HPDE6-E6E7 (cell line): ENCODE measurements around the gene ANAPC2.

Experiments used
- DNase-seq: peaks from one replicate; pipeline ENCODE4 v3.0.0; 2011; ENCODE audit warnings: missing footprints; ENCODE audit errors: extremely low spot score

The ANAPC2 gene

DNA sequence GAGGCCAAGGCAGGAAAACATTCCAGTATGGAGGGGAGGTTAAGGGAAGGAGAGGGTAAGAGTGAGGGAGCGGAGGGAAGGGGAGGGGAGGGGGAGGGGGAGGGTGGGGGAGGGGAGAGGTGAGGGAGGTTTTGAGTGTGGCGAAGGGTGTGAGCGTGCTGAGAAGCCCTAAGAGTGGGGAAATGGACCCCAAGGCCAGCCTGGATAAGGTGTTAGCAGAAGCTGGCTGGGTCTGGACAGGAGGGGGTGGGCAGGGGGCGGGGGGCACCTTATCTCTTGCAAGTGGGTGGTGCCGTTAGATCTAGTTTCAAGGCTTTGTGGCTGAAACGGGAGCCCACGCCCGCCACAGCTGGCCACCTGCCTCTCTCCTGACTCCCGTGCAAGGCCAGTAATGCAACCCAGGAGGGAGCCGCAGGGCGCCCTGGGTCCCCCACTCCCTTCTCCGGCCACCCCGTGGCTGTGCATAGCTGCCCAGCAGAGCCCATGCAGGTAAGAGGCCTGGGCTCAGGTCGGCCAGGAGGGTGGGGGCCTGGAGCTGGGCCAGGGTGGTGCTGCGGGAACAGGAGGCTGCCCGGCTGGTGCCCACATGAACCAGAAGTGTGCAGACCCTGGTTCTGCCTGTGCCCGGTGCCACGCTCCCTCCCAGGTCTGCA, 39.6 kb upstream of the ANAPC2 start:
- DNase-seq: no peak

GRCh38 chr9:137227054-137227852, 38.9 kb upstream of the ANAPC2 start, which contains the start of gene RNF224:
TSS of gene RNF224 (plus strand) at chr9:137227502. CDS start at chr9:137228336, 834 bp downstream.
- peak; percentile 87 for DNase-seq

DNA sequence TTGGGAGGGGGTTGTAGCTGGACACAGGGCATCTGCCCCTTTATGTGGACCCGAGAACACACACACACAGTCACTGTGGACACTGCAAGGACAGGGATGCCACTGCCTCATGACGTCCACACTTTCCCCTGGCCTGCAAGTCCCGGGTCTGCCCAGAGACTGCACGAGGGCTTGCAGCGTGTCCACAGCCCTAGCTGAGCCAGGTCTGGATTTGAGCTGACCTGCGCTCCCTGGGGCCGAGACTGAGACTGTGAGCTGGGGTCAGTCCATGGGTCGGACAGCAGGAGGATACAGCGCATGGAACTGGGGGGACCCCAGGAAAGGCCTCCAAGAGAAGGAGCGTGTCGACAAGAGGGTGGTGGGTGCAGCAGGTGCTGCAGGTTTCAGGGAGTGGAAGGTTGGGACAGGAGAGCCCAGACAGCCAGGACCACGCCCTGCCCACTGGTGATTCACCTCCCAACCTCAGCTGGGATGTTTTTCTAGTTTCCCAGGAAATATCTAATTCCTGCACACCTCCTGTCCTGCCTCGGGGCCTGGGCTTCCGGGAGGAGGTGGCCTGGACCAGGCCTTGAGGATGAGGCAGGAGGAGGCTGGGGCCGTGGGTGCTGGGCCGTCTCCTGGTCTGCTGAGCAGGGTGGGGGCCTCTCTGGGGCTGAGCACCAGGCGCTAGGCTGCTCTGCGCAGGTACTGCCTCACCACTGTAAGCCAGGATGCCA, 38.1 kb upstream of the ANAPC2 start:
- DNase-seq: peak; percentile 72

- no peak for DNase-seq
These were observed 37.5 kb upstream of the ANAPC2 start for GRCh38 chr9:137225699-137226331.

DNA sequence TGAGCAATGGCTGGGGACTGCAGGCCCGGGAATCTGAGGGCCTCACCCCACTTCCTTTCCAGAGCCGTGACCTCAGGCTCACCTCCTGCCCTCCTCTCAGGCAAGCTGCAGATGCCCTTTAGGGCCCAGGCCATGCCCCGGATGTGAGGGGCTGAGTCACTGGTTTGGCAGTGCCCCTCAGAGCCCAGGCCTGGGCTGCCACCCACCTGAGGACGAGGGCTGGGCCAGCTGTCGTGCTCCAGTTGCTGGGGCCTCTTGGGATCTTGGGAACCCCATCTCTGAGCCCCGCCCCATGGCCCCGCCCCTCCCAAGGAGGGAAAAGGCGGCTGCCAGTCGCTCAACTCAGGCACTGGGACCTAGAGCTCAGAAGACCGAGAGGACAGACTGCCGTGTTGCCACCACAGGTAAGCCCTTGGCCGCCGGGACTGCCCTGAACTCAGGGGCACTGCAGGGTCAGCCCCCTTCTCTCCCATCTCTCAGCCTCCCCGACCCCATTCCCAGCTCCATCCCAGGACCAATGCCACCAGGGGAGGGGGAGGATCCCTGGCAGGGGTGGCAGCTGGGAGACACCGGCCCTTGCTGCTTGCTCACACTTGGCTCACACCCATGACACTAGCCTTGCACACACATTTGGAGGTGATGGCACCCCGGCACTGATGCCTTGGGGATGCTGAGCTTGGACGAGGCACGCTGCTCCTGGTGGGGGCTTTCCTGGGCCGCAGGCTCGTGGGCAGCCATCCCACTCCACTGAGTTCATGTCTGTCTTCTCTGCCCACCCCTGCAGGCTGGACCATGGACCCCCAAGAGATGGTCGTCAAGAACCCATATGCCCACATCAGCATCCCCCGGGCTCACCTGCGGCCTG, 36.7 kb upstream of the ANAPC2 start, which contains the start of gene CYSRT1:
Gene CYSRT1 (plus strand): TSS at position 345 of the 865 bp plus-strand sequence. CDS start 448 bp downstream, at position 793.
- DNase-seq: peak; percentile 31

- peak; percentile 86 for DNase-seq
These were observed 35.0 kb upstream of the ANAPC2 start for GRCh38 chr9:137223078-137223970.

DNA sequence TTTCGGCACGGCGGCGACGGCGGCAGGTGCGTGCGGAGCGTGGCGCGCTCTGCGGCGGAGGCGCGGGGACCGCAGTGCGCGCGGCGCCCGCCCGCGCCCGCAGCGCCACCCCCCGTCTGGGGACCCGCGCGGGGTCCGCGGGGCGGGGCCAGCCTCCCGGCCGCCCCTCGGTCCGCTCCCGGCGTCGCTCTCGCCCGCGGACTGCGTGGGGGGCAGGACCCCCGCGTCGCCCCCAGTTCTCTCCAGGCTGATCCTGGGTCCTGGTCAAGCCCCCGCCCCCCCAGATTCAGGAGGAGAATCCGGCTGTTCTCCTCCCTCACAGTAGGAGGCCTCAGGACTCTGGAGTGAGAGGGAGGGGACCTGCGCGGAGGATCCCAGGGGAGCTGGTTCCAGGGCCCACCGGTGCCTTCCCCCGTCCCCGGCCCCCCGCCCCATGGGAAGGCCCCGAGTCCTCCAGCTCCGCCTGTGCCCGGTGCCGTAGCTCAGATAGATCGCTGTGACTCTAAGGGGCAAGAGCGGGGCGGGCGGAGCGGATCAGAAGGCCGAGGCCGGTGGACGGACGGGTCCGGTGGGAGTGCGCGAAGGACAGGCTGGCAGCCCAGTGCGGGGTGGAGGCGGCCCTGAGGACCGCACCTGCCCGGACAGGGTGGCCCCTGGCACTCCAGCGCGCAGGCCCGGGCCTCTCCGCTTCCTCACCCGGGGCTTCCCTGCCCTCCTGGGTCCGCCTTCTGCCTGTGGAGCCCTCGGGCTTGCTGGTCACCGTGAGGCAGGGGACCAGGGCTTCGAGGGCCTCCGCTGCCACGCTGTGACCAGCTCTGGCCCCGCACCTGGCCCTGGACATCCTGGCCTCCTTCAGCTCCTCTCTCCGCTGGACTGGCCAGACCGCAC, 34.1 kb upstream of the ANAPC2 start, which contains the start of gene RNF208:
Gene RNF208 (minus strand): TSS at position 51 of the 888 bp plus-strand sequence. CDS start 1,028 bp downstream, outside the sequence.
- no peak for DNase-seq

DNA sequence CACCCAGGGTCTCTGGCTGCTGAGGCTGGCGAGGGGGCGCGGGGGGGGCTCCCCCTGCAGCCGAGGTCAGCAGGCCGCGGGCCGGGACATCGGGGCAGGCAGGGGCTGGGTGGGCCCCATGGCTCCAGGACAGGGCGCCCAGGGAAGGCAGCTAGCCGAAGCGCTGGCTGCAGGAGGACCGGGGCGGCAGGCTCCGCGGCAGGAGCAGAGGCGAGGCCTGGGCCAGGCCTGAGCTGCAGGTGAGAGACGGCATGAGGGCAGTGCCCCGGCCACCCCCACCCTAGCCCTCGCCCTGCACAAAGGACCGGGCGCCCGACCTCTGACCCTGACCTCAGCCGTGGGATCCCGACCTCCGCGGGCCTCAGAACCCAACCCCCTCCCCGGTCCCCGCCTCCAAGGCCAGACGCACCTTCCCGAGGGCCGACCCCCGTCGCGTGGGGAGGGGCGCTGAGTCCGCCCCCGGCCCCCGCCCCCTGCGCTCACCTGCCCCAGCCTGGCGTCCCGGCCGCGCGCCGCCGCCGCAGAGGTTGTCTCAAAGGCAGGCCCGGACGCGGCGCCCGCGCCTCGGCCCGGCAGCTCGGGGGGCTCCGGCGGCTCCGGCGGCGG, 33.2 kb upstream of the ANAPC2 start:
- DNase-seq: no peak

DNA sequence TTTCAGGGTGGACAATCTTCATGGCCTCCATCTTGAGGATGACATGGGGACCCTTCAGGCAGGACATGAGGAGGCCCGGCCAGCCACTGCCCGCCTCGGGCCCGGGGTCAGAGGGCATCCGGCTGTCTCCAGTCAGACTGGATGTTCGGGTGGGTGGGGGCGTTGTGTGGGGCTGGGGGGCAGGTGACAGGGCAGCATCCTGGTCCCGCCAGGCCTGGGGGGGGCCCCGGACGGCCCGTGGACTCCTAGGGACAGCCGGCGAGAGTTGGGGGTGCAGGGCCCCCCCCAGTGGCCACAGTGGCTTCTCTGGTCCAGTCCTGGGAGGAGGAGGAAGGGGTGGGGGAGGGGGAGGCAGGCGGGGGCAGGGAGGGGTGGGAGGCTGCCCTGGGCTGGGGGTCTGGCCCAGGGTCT, 32.7 kb upstream of the ANAPC2 start:
- no peak for DNase-seq

- no peak for DNase-seq
These were observed 32.1 kb upstream of the ANAPC2 start for GRCh38 chr9:137220317-137221094.

GRCh38 chr9:137219757-137220316, 31.5 kb upstream of the ANAPC2 start:
- DNase-seq: no peak

GRCh38 chr9:137218754-137219271, 30.5 kb upstream of the ANAPC2 start:
- no peak for DNase-seq

GRCh38 chr9:137218212-137218753, 29.9 kb upstream of the ANAPC2 start:
- DNase-seq: no peak

DNA sequence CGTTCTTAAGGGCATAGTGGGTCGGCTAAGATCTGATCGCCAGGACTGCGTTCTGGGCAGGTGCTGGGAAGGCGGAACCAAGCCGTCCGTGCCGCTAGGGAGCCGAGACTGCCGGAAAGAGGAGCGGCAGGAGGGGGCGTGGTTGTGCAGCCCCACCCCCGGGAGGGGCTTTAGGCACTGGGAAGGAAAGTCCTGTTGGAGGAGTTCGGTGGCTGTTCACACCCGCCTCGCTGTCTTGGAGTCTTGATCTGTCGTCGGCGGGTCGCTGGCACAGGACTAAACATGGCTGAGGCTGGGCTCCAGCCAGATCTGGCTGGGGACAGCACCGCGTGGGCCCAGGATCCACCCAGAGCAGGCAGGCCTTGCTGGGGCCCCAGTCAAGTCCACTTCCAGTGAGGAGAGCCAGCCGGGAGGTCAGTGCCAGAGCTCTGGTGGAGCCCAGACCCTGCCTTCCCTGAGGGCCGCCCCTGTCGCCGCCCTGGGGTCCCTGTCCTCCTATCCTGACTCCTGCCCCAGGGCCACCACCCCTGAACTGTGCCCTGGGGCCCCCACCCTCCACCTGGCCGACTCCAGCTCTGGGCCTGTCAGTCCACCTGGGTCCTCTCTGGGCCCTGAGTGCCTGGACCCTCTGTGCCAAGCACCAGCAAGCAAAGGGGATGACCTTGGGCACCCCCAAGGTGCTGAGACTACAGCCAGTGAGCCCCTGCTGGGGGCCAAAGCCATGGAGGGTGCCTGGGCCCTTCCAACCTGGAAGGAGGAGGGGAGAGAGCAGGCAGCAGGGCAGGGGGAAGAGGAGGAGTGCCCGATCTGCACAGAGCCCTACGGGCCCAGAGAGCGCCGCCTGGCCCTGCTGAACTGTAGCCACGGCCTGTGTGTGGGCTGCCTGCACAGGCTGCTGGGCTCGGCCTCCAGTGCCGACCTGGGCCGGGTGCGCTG, 29.2 kb upstream of the ANAPC2 start:
- DNase-seq: peak; percentile 87

DNA sequence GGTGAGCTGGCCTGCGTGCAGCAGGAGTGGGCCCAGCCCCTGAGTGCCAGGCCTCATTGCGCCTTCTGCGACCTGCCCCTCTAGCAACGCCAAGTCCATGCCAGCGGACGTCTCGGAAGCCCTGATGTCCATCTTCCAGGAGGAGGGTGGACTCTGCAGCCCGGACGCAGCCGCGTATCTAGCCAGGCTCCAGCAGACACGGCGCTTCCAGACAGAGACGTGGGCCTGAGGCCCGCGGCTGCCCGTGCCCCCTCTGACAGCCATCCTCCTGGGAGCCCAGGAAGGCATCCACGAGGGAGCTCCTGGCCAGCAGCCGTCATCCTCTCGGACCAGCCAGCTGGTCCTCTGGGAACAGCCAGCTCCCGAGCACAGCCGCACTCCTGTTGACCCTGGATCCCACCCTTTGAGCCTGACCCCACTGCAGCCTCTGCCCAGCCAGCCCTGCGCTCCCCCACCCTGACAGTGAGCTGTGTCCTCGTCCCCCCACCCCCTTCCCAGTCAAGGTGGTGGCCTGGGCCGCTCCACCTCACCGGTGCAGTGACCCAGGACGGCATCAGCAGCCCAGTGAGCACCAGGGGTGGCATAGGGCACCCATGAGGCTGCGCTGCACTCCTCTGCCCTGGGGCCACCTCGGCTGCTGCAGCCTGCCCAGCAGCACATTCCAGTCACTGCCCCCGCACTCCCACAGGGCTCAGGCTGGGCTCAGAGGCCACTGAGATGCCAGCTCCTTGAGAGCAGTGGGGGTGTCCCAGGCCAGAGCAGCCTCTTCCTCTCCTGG, 28.0 kb upstream of the ANAPC2 start:
- DNase-seq: no peak
